AG08395 (cell line): ENCODE results near the gene CENPV.
"Not testable (repeated sequence)": the region's sequence is repeated elsewhere in the genome, so short reads cannot be mapped to it uniquely, and the experiment has no call there.

Experiments used
- DNase-seq: peaks from one replicate; pipeline ENCODE4 v3.0.0; 2012; ENCODE audit warnings: mixed read lengths, low spot score

Gene CENPV

GRCh38 chr17:16313139-16314090 is 39.9 kb downstream of the CENPV start:
- DNase-seq, result no peak

GRCh38 chr17:16312061-16312460 is 41.2 kb downstream of the CENPV start:
- DNase-seq, result not testable (repeated sequence)

- DNase-seq, result no peak
Measured at GRCh38 chr17:16306211-16306610, 47.1 kb downstream of the CENPV start.

GRCh38 chr17:16304830-16305229 is 48.4 kb downstream of the CENPV start:
- DNase-seq, result no peak

- no peak for DNase-seq
Measured at GRCh38 chr17:16302856-16303255, 50.4 kb downstream of the CENPV start.

GRCh38 chr17:16301963-16302855 is 51.1 kb downstream of the CENPV start:
- no peak for DNase-seq

- DNase-seq, result no peak
Measured at GRCh38 chr17:16300554-16300953, 52.7 kb downstream of the CENPV start.

GRCh38 chr17:16298140-16298662 is 55.1 kb downstream of the CENPV start:
- DNase-seq, result no peak

GRCh38 chr17:16297367-16298139 is 55.7 kb downstream of the CENPV start:
- no peak for DNase-seq

- DNase-seq, result not testable (repeated sequence)
Measured at GRCh38 chr17:16296072-16296471, 57.2 kb downstream of the CENPV start.

- DNase-seq, result no peak
Measured at GRCh38 chr17:16294560-16294959, 58.7 kb downstream of the CENPV start.

- DNase-seq, result no peak
Measured at GRCh38 chr17:16293931-16294330, 59.3 kb downstream of the CENPV start.
